Stimulated activated CD8-positive, alpha-beta memory T cell treated with anti-CD3 and anti-CD28 coated beads, Interleukin-12 subunit alpha, Interleukin-12 subunit beta, amount 100 ng/mL, for 24 hours (primary cell): Measurements from ENCODE around the gene NAV1.
"Not testable (repeated sequence)": the region's sequence is repeated elsewhere in the genome, so short reads cannot be mapped to it uniquely, and the experiment has no call there.

ENCODE experiments used
- DNase-seq: peaks from one replicate; pipeline ENCODE4 v3.0.0-alpha.2; 2020; ENCODE audit errors: extremely low read depth

Gene NAV1

GRCh38 chr1:201538612-201539551 lies at the start of gene NAV1:
Gene NAV1, plus strand, starts transcription at chr1:201539127. Its CDS starts 83,758 bp downstream, at chr1:201622885.
- DNase-seq: no peak

DNA sequence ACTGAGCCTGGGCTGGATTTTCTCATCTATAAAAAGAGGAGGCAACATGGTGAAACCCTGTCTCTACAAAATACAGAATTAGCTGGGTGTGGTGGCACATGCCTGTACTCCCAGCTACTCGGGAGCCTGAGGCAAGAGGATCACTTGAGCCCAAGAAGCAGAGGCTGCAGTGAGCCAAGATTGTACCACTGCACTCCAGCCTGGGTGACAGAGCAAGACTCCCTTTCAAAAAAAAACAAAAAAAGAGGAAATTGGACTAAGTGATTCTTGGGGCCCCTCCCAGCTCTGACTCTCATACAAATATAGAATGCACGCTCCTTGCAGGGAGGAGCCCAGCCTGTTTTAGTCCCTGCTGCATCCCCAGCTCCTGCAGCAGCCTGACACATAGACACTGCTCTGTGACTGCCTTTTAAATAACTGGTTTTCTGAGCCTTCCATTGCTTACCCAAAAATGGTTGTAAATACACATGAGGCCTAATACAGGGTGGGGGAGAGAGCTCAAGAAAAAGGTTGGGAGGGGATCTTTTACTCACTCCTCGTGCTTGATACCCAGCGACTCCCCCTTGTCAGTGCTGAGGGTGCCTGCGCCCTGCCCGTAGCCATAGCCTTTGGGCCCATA lies 49.2 kb upstream of the NAV1 start:
- DNase-seq: no peak

DNA sequence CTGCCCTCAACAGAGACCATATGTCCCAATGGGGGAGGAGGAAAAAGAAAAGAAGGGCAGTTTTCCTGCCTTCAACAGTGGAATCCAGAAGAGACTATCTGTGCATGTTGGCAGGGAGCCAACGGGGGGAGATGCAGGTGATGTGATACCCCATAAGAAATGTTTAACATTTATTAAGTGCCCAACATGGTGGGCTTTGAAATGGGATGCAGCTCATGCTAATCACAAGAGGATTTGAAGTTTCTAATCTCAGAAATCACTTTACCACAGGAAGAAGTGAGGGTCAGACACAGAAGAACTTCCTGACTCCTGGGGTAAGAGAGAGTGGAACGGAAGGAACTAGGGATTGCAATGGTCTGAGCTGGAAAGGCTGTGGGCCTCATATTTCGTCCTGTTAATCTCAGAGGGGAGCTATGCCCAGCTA lies 48.2 kb upstream of the NAV1 start:
- DNase-seq: no peak

DNA sequence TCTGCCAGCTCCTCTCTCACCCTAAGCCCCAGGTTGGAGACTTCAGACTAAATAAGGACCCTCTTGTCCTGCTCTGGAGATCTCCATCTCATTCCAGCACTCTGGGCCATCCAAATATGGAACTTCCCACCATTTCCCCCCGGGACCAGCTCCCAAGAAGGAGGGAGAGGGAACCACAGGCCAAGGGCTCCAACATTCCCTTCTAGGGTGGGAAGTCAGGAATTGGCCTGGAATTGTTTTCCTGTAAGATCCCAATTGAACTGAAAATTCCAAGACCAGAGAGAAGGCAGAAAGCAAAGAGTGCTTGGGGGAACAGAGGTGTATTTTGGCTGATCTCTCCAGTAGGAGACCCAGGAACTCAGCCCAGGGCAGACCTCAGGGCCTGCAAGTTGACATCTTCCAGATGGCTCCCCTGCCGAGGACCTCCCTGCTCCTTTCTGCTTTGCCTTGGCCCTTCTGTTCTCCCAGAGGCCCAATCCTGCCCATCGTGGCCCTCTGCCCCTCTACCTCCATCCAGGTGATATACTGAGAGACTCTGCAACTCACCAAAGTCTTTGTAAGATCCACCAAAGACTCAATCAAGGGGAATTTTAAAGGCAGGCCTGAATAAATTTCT lies 46.9 kb upstream of the NAV1 start:
- DNase-seq: no peak

DNA sequence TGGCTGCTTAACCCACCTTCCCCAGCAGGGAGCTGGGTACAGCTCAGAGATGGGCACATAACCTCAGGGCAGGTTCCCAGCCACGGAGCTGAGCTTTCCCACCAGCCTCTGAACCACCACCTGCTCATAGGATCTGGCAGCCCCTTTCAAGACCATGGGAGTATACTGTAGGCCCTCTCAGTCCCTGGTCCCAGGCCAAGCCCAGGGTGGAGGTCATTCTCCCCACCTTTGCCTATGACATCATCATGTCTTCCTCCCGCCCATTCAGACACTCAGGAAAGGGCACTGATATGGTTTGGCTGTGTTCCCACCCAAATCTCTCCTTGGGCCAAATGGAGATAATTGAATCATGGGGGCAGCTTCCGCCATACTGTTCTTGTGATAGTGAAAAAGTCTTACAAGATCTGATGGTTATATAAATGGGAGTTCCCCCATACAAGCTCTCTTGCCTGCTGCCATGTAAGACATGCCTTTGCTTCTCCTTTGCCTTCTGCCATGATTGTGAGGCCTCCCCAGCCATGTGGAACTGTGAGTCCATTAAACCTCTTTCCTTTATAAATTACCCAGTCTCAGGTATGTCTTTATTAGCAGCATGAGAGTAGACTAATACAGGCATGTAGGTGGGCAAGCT lies 45.8 kb upstream of the NAV1 start:
- not testable (repeated sequence) for DNase-seq

DNA sequence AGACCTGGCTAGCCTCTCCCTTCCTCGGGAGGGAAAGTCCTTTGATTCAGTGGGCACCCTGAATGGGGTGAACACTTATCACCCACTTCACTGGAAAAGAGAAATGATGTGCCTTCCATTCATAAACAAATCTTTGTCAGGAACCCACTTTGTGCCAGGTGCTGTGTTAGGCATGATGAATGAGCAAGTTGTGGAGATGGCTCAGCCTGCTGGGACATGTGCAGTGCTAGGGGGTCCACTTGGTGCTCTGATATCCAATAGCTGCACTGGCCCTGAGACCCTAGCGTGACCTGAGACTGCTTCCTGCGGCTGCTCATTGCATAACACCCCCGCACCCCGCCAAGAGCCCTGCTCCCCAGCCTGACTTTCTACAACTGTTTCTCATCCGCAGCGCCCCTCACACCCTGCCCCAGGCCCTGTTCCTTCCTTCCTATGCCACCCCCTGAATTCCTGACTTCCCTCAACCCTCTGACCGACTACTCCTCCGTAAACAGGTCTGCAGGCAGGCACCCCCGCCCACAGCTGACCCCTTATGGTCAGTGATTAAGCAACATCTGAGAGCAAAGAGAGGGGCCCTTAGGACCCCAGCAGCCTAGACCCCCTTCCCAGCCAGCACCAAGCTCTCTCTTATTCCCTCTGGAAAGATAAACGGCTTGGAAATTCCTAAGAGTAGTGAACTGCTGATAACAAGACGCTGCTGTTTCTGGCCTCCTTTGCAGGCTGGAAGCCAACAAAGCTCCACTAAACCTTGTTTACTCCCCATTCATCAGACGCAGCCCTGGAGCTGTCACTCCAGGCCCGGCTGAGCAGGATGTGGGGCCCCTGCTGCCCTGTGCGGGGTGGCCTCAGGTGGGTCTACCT lies 44.9 kb upstream of the NAV1 start:
- no peak for DNase-seq

- DNase-seq: no peak
Observed at GRCh38 chr1:201495551-201496295, 43.2 kb upstream of the NAV1 start.

DNA sequence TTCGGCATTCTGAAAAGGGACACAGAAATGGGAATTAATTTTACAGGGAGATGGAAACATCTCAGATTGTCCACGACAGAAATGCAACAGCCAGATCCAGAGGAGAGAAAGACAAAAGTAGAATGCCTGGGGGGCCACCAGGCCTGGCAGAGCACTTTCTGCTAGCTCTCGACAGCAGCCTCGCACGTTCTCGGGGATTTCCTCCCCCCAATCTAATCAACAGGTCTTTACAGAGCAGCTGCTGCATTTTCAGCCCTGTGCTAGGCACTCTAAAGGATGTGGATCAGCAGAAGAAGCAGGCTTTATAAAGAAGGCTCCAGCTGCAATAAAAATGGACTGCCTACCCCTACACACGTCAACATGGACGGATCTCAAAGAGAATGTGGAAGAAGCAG lies 42.6 kb upstream of the NAV1 start:
- DNase-seq: no peak

- no peak for DNase-seq
Observed at GRCh38 chr1:201497935-201498509, 40.9 kb upstream of the NAV1 start.

- DNase-seq: no peak
Observed at GRCh38 chr1:201498621-201499020, 40.3 kb upstream of the NAV1 start.

DNA sequence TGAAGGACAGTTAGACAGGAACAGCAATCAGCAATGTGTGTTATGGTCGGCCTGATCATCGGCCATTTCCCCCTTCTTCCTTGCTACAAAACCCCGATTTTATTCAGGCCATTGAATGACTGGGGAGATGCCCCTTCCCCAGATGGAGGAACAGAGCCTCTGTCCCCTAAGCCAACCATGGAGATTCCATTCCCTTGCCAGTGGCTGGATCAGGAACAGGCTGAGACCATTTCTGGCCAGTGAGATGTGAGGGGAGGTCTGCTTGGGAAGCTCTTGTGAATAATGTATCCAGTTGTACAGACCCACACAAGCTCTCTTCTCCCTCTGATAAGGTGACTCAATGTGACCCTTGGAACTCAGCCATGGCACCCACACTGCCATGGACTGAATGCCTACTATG lies 39.7 kb upstream of the NAV1 start:
- no peak for DNase-seq

- DNase-seq: no peak
Observed at GRCh38 chr1:201499795-201500669, 38.9 kb upstream of the NAV1 start.

DNA sequence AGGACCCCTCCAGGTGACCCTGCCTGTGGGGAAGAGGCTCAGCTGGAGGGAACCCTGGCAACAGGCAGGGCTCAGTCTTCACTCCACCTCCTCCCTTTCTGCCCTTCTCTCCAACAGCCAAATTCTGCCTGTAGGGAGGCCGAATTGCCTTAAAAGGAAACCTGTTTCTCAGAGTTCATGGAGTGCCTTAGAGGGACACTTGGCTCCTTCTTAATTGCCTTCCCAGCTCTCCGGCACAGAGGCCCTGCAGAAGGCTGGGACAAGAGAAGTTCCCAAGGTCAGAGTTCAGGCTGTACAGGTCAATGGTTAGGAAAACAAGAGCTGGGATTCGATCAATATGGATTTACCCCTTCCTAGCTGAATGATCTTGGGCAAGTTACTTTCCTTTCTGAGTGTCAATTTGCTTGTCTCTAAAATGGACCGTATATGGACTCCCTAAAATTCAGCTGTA lies 38.2 kb upstream of the NAV1 start:
- DNase-seq: no peak

DNA sequence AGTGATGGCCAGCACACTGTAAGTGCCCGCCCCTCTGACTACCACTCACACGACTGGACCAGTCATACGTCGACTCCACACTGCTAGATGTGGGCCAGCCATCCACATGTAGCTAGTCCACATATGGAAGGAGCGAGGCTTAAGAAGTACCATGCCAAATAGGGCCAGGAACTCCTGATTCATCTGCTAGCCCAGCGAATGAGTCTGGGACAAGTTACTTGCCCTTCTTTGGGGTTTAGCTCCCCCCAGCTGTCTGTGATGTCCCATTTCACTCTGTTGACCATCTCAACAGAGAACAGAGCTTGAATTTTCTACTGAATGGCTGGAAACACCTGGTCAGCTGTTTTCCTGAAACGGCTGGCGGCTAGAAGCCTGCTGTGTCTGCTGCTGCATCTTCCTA lies 37.8 kb upstream of the NAV1 start:
- no peak for DNase-seq

- no peak for DNase-seq
Observed at GRCh38 chr1:201501812-201502510, 37.0 kb upstream of the NAV1 start.

DNA sequence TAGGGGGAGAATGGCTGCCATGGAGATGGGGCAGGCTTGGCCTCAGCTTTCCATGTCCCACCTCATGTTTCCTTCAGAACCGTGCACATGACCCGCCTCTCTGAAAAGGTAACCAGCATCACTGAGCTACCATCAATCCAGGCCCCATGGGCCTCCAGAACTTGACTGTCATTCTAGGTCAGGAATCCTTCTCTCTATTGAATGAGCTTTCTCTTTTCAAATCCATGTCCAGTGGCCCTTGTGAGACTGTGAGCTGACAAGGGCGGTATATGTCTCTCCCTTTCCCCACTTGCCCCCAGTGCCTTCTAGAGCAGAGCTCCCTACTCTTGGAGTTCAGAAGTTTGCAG lies 36.4 kb upstream of the NAV1 start:
- DNase-seq: no peak

DNA sequence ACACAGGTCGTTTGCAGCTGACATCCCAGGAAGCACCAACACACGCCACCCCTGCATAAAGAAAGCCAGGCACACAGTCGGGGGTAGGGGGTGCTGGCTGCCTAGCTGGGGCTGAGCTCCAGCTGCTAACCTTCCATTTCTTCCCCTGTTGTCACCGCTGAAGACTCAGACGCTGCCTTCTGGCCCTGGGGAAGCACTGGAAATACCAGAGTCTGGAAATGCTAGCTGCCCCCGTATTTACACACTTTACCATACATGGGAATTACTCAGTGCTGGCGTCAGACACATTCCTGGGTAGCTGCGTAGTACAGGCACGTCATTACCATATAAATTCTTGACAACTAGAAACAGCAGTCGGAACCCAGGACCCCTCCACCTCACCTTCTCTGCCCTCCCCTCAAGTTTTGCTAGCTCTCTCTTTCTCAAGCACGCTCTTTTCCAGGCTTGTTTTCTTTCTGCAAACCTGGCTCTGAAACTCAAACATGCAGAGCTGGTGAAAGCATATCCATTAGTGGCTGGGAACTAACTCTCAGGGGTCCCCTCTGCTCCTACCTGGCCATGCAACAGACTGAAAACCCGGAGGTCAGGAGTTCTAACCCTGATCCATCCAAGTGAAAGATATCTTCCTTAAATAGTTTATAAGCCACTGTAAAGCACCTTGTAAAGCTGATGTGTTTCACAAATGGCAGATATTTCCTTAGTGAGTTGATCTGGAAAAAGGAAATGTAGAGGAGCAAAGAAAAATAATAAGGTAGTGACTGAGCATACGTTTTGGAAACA lies 35.3 kb upstream of the NAV1 start:
- no peak for DNase-seq

DNA sequence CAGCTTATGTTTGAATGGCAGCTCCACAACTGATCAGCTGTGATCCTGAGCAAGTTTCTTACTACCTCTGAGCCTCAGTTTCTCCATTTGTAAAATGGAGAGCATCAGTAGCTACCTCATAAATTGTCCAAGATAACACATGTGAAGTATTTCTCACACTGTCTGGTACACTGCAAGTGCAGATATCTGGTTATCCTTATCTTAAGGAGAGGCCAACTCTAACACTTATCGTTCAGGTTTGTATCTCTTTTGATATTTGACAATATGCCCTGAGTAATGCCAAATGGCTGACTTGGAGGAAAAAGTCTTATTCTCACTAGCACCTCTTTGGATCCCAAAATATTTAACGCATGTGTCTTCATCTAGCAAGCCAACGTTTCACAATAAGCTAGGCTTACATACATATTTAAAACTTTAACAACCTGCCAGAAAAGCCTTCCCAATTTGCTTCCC lies 34.7 kb upstream of the NAV1 start:
- no peak for DNase-seq
